AG04450 (cell line): ENCODE data around the gene ALDH1L1. TPM values are rescaled to one million over a fixed set of nuclear protein-coding genes. Genes with fewer than 3 reads are reported as not detected.
"Not testable (repeated sequence)": the region's sequence is repeated elsewhere in the genome, so short reads cannot be mapped to it uniquely, and the experiment has no call there.

Experiments used
- CTCF ChIA-PET: fragments of 300-600, 350-600 bp; formaldehyde crosslinking; extraction: SDS; loops from one replicate; lab custom pipeline; 2022; ENCODE audit warnings: antibody characterized with exemption, inconsistent platforms; lab: Charles Lee
- POLR2A ChIA-PET: fragments of 350-600 bp; formaldehyde crosslinking; extraction: SDS; loops from one replicate; lab custom pipeline; 2021; ENCODE audit warnings: antibody characterized with exemption, inconsistent platforms; lab: Yijun Ruan, JAX
- DNase-seq: peaks from one replicate; pipeline ENCODE4 v3.0.0-alpha.2; 2011; ENCODE audit warnings: low read depth, low spot score
- H3K27ac ChIP-seq: one replicate; pipeline ENCODE4 v1.5.1; 2012; ENCODE audit warnings: low read depth, low read length, control low read depth
- H3K27me3 ChIP-seq: one replicate; pipeline ENCODE4 v1.6.0; 2012; ENCODE audit warnings: low read length; ENCODE audit not compliant: control insufficient read depth, insufficient read depth
- H3K4me3 ChIP-seq: 2 replicates; pipeline ENCODE4 v1.5.1; 2011; ENCODE audit warnings: mild to moderate bottlenecking, low read depth, low read length, control low read depth
- H3K9me3 ChIP-seq: 2 replicates; pipeline ENCODE4 v1.5.1; 2012; ENCODE audit warnings: low read length; ENCODE audit not compliant: control insufficient read depth, insufficient read depth
- polyA plus RNA-seq: library from polyadenylated mRNA; depleted of rRNA; stranded (reverse); fragments of >200 nt; gene quantifications from 2 replicates; pipeline ENCODE4 v1.2.3, GENCODE V29; 2011
- TF ChIP-seq, protein P1 (sequence below): IDR thresholded peaks from 2 replicates; pipeline ENCODE4 v1.5.1; 2011; ENCODE audit warnings: low read depth, low read length, control low read depth, inconsistent platforms

ALDH1L1 gene
- polyA plus RNA-seq, 1 experiment: not detected

- Histone ChIP-seq H3K9me3 (peaks cover 4% of the 10 kb centered on the region; the same call in 1 of the 2 replicates), H3K4me3 (no peak overlapping the region), H3K27ac (no peak overlapping the region), H3K27me3 (no peaks in the 10 kb centered on the region)
- POLR2A ChIA-PET: no interaction called here
- CTCF ChIA-PET: no interaction called here
- TF ChIP-seq, protein P1, sequence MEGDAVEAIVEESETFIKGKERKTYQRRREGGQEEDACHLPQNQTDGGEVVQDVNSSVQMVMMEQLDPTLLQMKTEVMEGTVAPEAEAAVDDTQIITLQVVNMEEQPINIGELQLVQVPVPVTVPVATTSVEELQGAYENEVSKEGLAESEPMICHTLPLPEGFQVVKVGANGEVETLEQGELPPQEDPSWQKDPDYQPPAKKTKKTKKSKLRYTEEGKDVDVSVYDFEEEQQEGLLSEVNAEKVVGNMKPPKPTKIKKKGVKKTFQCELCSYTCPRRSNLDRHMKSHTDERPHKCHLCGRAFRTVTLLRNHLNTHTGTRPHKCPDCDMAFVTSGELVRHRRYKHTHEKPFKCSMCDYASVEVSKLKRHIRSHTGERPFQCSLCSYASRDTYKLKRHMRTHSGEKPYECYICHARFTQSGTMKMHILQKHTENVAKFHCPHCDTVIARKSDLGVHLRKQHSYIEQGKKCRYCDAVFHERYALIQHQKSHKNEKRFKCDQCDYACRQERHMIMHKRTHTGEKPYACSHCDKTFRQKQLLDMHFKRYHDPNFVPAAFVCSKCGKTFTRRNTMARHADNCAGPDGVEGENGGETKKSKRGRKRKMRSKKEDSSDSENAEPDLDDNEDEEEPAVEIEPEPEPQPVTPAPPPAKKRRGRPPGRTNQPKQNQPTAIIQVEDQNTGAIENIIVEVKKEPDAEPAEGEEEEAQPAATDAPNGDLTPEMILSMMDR: no peak
- no peak for DNase-seq
These were observed 110.2 kb downstream of the ALDH1L1 start for GRCh38 chr3:126070146-126070545.

GRCh38 chr3:126067959-126068358, 112.4 kb downstream of the ALDH1L1 start:
- ChIA-PET POLR2A (no interaction called here), CTCF (no interaction called here)
- TF ChIP-seq, protein P1: no peak
- H3K9me3 ChIP-seq: peaks cover under 1% of the 10 kb centered on the region; the same call in 1 of the 2 replicates
- H3K4me3 ChIP-seq: no peak overlapping the region
- no peak overlapping the region for H3K27ac ChIP-seq
- DNase-seq: no peak
- no peaks in the 10 kb centered on the region for H3K27me3 ChIP-seq

DNA sequence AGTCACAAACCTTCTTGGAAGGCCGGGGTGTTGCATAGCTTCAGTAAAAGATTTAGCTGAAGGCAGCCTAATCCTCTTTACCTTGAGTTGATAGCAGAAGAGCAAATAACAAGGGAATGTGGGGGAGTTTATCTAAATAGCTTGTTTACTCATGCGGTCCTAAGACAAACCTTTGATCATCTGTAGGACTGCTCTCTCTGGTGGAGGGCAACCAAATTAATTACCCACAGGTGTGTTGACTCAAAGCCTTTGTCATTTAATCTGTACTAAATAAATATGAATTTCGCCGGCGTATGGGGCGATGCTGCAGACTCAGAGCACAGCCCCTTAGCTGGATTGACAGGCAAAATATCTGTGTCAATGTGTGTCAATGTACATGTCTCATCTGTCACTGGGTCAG, 113.7 kb downstream of the ALDH1L1 start:
- H3K9me3 ChIP-seq, H3K4me3 ChIP-seq, H3K27ac ChIP-seq, POLR2A ChIA-PET, CTCF ChIA-PET, DNase-seq, H3K27me3 ChIP-seq: not testable (repeated sequence)

- H3K27me3 ChIP-seq: no peaks in the 10 kb centered on the region
- POLR2A ChIA-PET: no interaction called here
- TF ChIP-seq, protein P1: no peak
- CTCF ChIA-PET: interaction anchor here (1.1 kb wide), 1 partner anchor 19 kb away, joined by 3 read pairs; no protein-coding TSS in a partner anchor
- H3K4me3 ChIP-seq: no peak overlapping the region
- H3K9me3 ChIP-seq: no peaks in the 10 kb centered on the region; the same call in 1 of the 2 replicates
- no peak overlapping the region for H3K27ac ChIP-seq
- DNase-seq: no peak
These were observed 114.5 kb downstream of the ALDH1L1 start for GRCh38 chr3:126065876-126066275.

GRCh38 chr3:126064627-126065258, 115.6 kb downstream of the ALDH1L1 start:
- CTCF ChIA-PET: interaction anchor here (1.1 kb wide), 1 partner anchor 20 kb away, joined by 3 read pairs; no protein-coding TSS in a partner anchor
- POLR2A ChIA-PET: no interaction called here
- H3K4me3 ChIP-seq: no peak overlapping the region
- no peak for DNase-seq
- TF ChIP-seq, protein P1: no peak
- H3K9me3 ChIP-seq: no peaks in the 10 kb centered on the region; the same call in 1 of the 2 replicates
- no peak overlapping the region for H3K27ac ChIP-seq
- H3K27me3 ChIP-seq: no peaks in the 10 kb centered on the region
